HepG2 (cell line): Measurements from ENCODE around the gene OBSL1. TPM values are rescaled to one million over a fixed set of nuclear protein-coding genes. Genes with fewer than 3 reads are reported as not detected.

Experiments
- ATAC-seq: fragments of 200-7000 bp; cut with Tn5 transposase; 3 replicates; pipeline ENCODE4 v1.9.1; 2020; ENCODE audit warnings: mild to moderate bottlenecking, moderate library complexity
- BruUV-seq: library from RNA; stranded (reverse); fragments of 400-500 nt; replicated peaks from 2 replicates; lab custom pipeline; 2021; lab: Mats Ljungman, UMichigan
- CTCF ChIA-PET: fragments of 300-600 bp; formaldehyde crosslinking; extraction: SDS; loops from one replicate; lab custom pipeline; 2021; ENCODE audit warnings: low total read pairs, inconsistent platforms, low intra/inter-chr PET ratio; lab: Yijun Ruan, JAX
- POLR2A ChIA-PET: fragments of 350-600 bp; sonication (Branson Sonifier 250); formaldehyde crosslinking; loops from one replicate; lab custom pipeline; 2020; ENCODE audit warnings: antibody characterized with exemption, inconsistent platforms; lab: Yijun Ruan, JAX
- DNase-seq: peaks from one replicate; pipeline ENCODE4 v3.0.0-alpha.2; 2015; ENCODE audit warnings: low spot score
- FAIRE-seq: peaks from 3 replicates; lab custom pipeline; 2011; peaks lifted over from hg19 to GRCh38; lab: Jason Lieb, UNC
- H2AFZ ChIP-seq: one replicate; pipeline ENCODE4 v1.6.1; 2011; ENCODE audit warnings: low read length, inconsistent platforms
- H3K27ac ChIP-seq: fragments of 300-600 bp; 3 replicates; pipeline ENCODE4 v1.8.0; 2011; ENCODE audit warnings: mixed run types, mild to moderate bottlenecking, mixed read lengths, low read length, inconsistent platforms; ENCODE audit not compliant: insufficient read depth; ENCODE audit errors: extremely low read length
- H3K27me3 ChIP-seq, 2 experiments: fragments of 200-600 bp in 1 of 2; 2 replicates in 1 of 2; 3 replicates in 1 of 2; pipeline versions ENCODE4 v1.6.0 to v1.8.0; 2011; ENCODE audit warnings: low read length in 2 of 2, mild to moderate bottlenecking in 2 of 2, moderate library complexity in 2 of 2, inconsistent platforms in 1 of 2; ENCODE audit not compliant: insufficient read depth in 2 of 2, control insufficient read depth in 1 of 2
- H3K36me3 ChIP-seq, 2 experiments: fragments of 200-600 bp in 1 of 2; replicated peaks in 1 of 2; 2 replicates in 1 of 2; 3 replicates in 1 of 2; pipeline versions ENCODE4 v1.5.1 to v1.8.0; 2011; ENCODE audit warnings: low read length in 2 of 2, inconsistent platforms in 1 of 2; ENCODE audit not compliant: insufficient read depth in 2 of 2, control insufficient read depth in 1 of 2
- H3K4me1 ChIP-seq: 2 replicates; pipeline ENCODE4 v1.5.1; 2012; ENCODE audit warnings: low read length, inconsistent platforms; ENCODE audit not compliant: insufficient read depth
- H3K4me2 ChIP-seq: 2 replicates; pipeline ENCODE4 v1.6.0; 2011; ENCODE audit warnings: low read depth, low read length, inconsistent platforms
- H3K4me3 ChIP-seq, 3 experiments: fragments of 200-600 bp in 1 of 3; sonication (generic), shearing (Covaris generic) in 1 of 3; replicated peaks in 1 of 3; 2 replicates each; pipeline ENCODE4 v1.5.1; 2011 to 2016; ENCODE audit warnings: low read length in 3 of 3, inconsistent platforms in 2 of 3, low read depth in 2 of 3, mild to moderate bottlenecking in 2 of 3, control low read depth in 1 of 3, mixed read lengths in 1 of 3; ENCODE audit not compliant: insufficient read depth in 1 of 3
- H3K79me2 ChIP-seq: one replicate; pipeline ENCODE4 v1.6.1; 2011; ENCODE audit warnings: low read length, inconsistent platforms; ENCODE audit not compliant: insufficient read depth
- H3K9ac ChIP-seq: 2 replicates; pipeline ENCODE4 v1.6.0; 2011; ENCODE audit warnings: mild to moderate bottlenecking, low read depth, low read length, inconsistent platforms; ENCODE audit not compliant: insufficient read depth
- H3K9me3 ChIP-seq: 2 replicates; pipeline ENCODE4 v1.5.1; 2012; ENCODE audit warnings: mild to moderate bottlenecking, low read length
- H4K20me1 ChIP-seq: 2 replicates; pipeline ENCODE4 v1.6.0; 2011; ENCODE audit warnings: inconsistent platforms, mild to moderate bottlenecking, low read length, moderate library complexity; ENCODE audit not compliant: insufficient read depth
- FOXP1 ChIP-seq, 2 experiments: fragments of 450-650 bp in 1 of 2; IDR thresholded peaks; 2 replicates each; pipeline ENCODE4 v1.6.1; 2017 to 2018; ENCODE audit warnings: antibody characterized with exemption in 1 of 2
- HNRNPLL ChIP-seq: fragments of 200-400 bp; formaldehyde crosslinking; IDR thresholded peaks from 2 replicates; pipeline ENCODE4 v1.6.1; 2017; ENCODE audit warnings: mild to moderate bottlenecking, low read depth, low read length; ENCODE audit not compliant: poor library complexity, severe bottlenecking
- KDM5B ChIP-seq: sonication (generic); formaldehyde crosslinking; IDR thresholded peaks from 2 replicates; pipeline ENCODE4 v1.4.0; 2020; ENCODE audit warnings: missing genetic modification reagents, mild to moderate bottlenecking, borderline replicate concordance
- THYN1 ChIP-seq: sonication (generic); formaldehyde crosslinking; IDR thresholded peaks from 2 replicates; pipeline ENCODE4 v1.8.1; 2023; ENCODE audit warnings: low read depth, mild to moderate bottlenecking, moderate library complexity, missing genetic modification reagents, borderline replicate concordance
- TOE1 ChIP-seq: sonication (generic); formaldehyde crosslinking; IDR thresholded peaks from 2 replicates; pipeline ENCODE4 v1.4.0; 2020; ENCODE audit warnings: mild to moderate bottlenecking, missing genetic modification reagents
- U2AF2 ChIP-seq: fragments of 200-400 bp; formaldehyde crosslinking; IDR thresholded peaks from 2 replicates; pipeline ENCODE4 v1.6.1; 2017; ENCODE audit warnings: low read depth, mild to moderate bottlenecking, low read length
- USF2 ChIP-seq, 2 experiments: sonication (generic) in 1 of 2; formaldehyde crosslinking in 1 of 2; IDR thresholded peaks; 2 replicates each; pipeline versions ENCODE4 v1.5.1 to v1.6.1; 2011 to 2020; ENCODE audit warnings: borderline replicate concordance in 1 of 2, low read depth in 1 of 2, low read length in 1 of 2, mild to moderate bottlenecking in 1 of 2, missing genetic modification reagents in 1 of 2, moderate library complexity in 1 of 2
- ZNF615 ChIP-seq: sonication (generic); formaldehyde crosslinking; IDR thresholded peaks from 2 replicates; pipeline ENCODE4 v1.5.0; 2020; ENCODE audit warnings: mild to moderate bottlenecking, missing genetic modification reagents, borderline replicate concordance
- ZNF629 ChIP-seq: sonication (generic); formaldehyde crosslinking; conservative IDR thresholded peaks from 2 replicates; pipeline ENCODE4 v1.5.0; 2020; ENCODE audit warnings: missing genetic modification reagents
- WGBS: methylation state at CpG from one replicate; pipeline ENCODE4 v1.1.6; 2017; ENCODE audit warnings: low lambda C conversion rate; 5-methylcytosine and 5-hydroxymethylcytosine counted together
- in situ Hi-C: cut with HindIII; loops from 2 replicates; pipeline ENCODE4 v1.10.0; 2017; ENCODE audit warnings: low pct_unique_long_range_greater_than_20kb; ENCODE audit not compliant: extremely low pct_ligation_motif_present
- intact Hi-C: fragments of 100-400 bp; cut with micrococcal nuclease; formaldehyde crosslinking; loops from one replicate; pipeline ENCODE4 v1.10.0; 2022; ENCODE audit not compliant: unreplicated experiment
- polyA plus RNA-seq, 8 experiments: library from polyadenylated mRNA; depleted of rRNA in 3 of 8; stranded (reverse) in 7 of 8; unstranded in 1 of 8; fragments of >200 nt; fragmentation: Illumina TruSeq in 4 of 8; extraction: Trizol in 4 of 8; gene quantifications; 2 replicates each; pipeline versions ENCODE4 v1.2.1 to v1.2.3, GENCODE V29; 2011 to 2016; ENCODE audit warnings: low read depth in 4 of 8, missing spikeins in 1 of 8, mixed read lengths in 1 of 8; ENCODE audit not compliant: insufficient read depth in 1 of 8
- total RNA-seq, 5 experiments: library from RNA; depleted of rRNA; stranded (reverse); fragments of >200 nt; fragmentation: Illumina TruSeq; extraction: Trizol; gene quantifications; 2 replicates each; pipeline ENCODE4 v1.2.3, GENCODE V29; 2016; ENCODE audit warnings: low read depth in 1 of 5
- TF ChIP-seq, protein P1 (sequence below): conservative IDR thresholded peaks from 2 replicates; pipeline ENCODE4 v1.6.1; 2018; ENCODE audit warnings: missing genetic modification reagents
- TF ChIP-seq, protein P2 (sequence below): sonication (generic); formaldehyde crosslinking; IDR thresholded peaks from 2 replicates; pipeline ENCODE4 v1.5.0; 2020; ENCODE audit warnings: missing genetic modification reagents
- TF ChIP-seq, protein P3 (sequence below): sonication (generic); formaldehyde crosslinking; IDR thresholded peaks from 2 replicates; pipeline ENCODE4 v1.4.0; 2020; ENCODE audit warnings: mild to moderate bottlenecking, missing genetic modification reagents, borderline replicate concordance

Gene OBSL1
- total and polyA plus RNA-seq, 2 of the 13 experiments (the other 11 are each of a cell fraction or from before 2014, with no cell fraction given), result 86.7 to 218 TPM

DNA sequence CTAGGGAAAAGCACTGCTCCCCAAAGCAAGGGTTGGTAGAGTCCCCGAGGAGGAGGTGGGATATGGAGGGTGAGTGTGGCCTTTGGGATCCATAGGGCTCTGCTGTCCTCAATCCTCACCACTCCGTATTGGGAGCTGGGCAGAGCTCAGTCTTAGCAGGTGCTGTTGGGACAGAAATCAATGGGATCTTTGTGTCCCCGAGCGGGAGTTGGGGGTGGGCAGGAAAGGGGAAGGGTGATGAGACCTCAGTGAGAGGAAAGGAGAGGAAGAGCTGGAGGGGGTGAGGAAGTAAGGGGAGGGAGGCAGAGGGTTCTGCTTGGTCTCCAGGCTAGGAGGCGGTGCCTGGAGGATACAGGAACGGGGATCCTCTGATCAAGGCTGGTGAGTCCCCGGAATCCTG, 54.5 kb downstream of the OBSL1 start:
- POLR2A ChIA-PET, result interaction anchor here (0.7 kb wide), 1 partner anchor 13 kb away, joined by 4 read pairs; no protein-coding TSS in a partner anchor
- intact Hi-C loops (no loop called here), in situ Hi-C loops (no loop called here)
- no peak overlapping the region for H2AFZ ChIP-seq
- CTCF ChIA-PET, result no interaction called here
- no peaks in the 10 kb centered on the region for H3K9me3 ChIP-seq
- ATAC-seq, result no peak
- H3K4me1 ChIP-seq, result peaks cover 38% of the 10 kb centered on the region; the same call in 1 of the 2 replicates
- H3K79me2 ChIP-seq, result no peaks in the 10 kb centered on the region
- H3K36me3 ChIP-seq, result no peaks in the 10 kb centered on the region
- H3K27ac ChIP-seq, result no peak overlapping the region
- H3K27me3 ChIP-seq, result peaks cover 33 to 97% of the 10 kb centered on the region in 2 experiments
- no peak overlapping the region for H3K4me3 ChIP-seq
- DNase-seq, result no peak
- BruUV-seq, result no TSS peak
- WGBS, result under 1% methylated on average over 7 of the region's 7 CpGs
- H3K4me2 ChIP-seq, result no peak overlapping the region
- peaks cover 11% of the 10 kb centered on the region; the same call in 1 of the 2 replicates for H4K20me1 ChIP-seq
- H3K9ac ChIP-seq, result no peak overlapping the region
- no peak for FAIRE-seq
- TF ChIP-seq ZNF615 (no peak), U2AF2 (no peak), USF2 (IDR thresholded peaks at IDR 0.05; ENCODE audit: low read depth, low read length) (no peak), USF2 (CRISPR knock-in tag; IDR thresholded peaks at IDR 0.05; ENCODE audit: borderline replicate concordance) (no peak), FOXP1 (IDR thresholded peaks at IDR 0.05) (no peak), FOXP1 (CRISPR knock-in tag; IDR thresholded peaks at IDR 0.05) (no peak), THYN1 (CRISPR knock-in tag) (no peak), TOE1 (no peak), HNRNPLL (no peak), KDM5B (CRISPR knock-in tag) (no peak), ZNF629 (no peak)
- TF ChIP-seq, protein P1, sequence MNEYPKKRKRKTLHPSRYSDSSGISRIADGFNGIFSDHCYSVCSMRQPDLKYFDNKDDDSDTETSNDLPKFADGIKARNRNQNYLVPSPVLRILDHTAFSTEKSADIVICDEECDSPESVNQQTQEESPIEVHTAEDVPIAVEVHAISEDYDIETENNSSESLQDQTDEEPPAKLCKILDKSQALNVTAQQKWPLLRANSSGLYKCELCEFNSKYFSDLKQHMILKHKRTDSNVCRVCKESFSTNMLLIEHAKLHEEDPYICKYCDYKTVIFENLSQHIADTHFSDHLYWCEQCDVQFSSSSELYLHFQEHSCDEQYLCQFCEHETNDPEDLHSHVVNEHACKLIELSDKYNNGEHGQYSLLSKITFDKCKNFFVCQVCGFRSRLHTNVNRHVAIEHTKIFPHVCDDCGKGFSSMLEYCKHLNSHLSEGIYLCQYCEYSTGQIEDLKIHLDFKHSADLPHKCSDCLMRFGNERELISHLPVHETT, result no peak
- TF ChIP-seq, protein P2, sequence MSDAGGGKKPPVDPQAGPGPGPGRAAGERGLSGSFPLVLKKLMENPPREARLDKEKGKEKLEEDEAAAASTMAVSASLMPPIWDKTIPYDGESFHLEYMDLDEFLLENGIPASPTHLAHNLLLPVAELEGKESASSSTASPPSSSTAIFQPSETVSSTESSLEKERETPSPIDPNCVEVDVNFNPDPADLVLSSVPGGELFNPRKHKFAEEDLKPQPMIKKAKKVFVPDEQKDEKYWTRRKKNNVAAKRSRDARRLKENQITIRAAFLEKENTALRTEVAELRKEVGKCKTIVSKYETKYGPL, result no peak
- TF ChIP-seq, protein P3, sequence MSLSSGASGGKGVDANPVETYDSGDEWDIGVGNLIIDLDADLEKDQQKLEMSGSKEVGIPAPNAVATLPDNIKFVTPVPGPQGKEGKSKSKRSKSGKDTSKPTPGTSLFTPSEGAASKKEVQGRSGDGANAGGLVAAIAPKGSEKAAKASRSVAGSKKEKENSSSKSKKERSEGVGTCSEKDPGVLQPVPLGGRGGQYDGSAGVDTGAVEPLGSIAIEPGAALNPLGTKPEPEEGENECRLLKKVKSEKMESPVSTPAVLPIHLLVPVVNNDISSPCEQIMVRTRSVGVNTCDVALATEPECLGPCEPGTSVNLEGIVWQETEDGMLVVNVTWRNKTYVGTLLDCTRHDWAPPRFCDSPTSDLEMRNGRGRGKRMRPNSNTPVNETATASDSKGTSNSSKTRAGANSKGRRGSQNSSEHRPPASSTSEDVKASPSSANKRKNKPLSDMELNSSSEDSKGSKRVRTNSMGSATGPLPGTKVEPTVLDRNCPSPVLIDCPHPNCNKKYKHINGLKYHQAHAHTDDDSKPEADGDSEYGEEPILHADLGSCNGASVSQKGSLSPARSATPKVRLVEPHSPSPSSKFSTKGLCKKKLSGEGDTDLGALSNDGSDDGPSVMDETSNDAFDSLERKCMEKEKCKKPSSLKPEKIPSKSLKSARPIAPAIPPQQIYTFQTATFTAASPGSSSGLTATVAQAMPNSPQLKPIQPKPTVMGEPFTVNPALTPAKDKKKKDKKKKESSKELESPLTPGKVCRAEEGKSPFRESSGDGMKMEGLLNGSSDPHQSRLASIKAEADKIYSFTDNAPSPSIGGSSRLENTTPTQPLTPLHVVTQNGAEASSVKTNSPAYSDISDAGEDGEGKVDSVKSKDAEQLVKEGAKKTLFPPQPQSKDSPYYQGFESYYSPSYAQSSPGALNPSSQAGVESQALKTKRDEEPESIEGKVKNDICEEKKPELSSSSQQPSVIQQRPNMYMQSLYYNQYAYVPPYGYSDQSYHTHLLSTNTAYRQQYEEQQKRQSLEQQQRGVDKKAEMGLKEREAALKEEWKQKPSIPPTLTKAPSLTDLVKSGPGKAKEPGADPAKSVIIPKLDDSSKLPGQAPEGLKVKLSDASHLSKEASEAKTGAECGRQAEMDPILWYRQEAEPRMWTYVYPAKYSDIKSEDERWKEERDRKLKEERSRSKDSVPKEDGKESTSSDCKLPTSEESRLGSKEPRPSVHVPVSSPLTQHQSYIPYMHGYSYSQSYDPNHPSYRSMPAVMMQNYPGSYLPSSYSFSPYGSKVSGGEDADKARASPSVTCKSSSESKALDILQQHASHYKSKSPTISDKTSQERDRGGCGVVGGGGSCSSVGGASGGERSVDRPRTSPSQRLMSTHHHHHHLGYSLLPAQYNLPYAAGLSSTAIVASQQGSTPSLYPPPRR (CRISPR knock-in tag), result no peak
